DND-41 (cell line): Measurements from ENCODE around the gene EPN1.

Source experiments
- CTCF ChIP-seq: IDR thresholded peaks from 2 replicates; pipeline ENCODE4 v1.5.1; 2012; ENCODE audit warnings: borderline replicate concordance, low read length, moderate library complexity, mild to moderate bottlenecking; ENCODE audit not compliant: poor library complexity, severe bottlenecking; ENCODE audit errors: extremely low read depth
- EZH2 ChIP-seq: IDR thresholded peaks from 3 replicates; pipeline ENCODE4 v1.6.1; 2012; ENCODE audit warnings: borderline replicate concordance, low read depth, mild to moderate bottlenecking, moderate library complexity, low read length, inconsistent platforms; ENCODE audit not compliant: severe bottlenecking

GRCh38 chr19:55660404-55660803, 14.6 kb upstream of the EPN1 start:
- TF ChIP-seq CTCF = no peak
- no peak for TF ChIP-seq EZH2
